ENCODE measurements around the gene NDUFS6. TPM values are rescaled to one million over a fixed set of nuclear protein-coding genes. Genes with fewer than 3 reads are reported as not detected.

NDUFS6 gene
- total RNA-seq, 1 donor from 2014 or later: 31.0 TPM

DNA sequence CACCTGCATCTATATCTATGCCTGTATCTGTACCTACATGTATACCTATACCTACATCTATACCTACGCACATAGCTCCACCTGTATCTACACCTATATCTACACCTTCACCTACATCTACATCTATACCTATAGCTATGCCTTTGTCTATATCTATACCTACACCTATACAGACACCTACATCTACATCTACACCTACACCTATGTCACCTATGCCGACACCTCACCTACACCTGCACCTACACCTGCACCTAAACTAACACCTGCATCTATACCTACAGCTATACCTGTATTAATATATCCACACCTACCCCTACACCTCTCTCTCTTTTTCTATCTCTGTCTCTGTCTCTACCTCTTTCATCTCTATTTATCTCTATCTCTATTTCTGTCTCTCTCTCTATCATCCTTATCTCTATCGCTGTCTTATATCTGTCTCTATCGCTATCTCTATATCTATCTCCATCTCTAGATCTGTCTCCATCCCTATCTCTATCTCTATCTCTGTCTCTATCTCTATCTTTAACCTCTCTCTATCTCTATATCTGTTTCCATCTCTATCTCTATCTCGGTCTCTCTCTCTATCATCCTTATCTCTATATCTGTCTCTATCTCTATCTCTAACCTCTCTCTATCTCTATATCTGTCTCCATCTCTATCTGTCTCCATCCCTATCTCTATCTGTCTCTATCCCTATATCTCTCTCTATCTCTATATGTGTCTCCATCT is 43.7 kb downstream of the NDUFS6 start:
- Mint-ChIP-seq H3K27ac (ENCODE audit: unreplicated experiment) (no peak overlapping the region), H3K27me3 (ENCODE audit: unreplicated experiment) (peaks cover 15% of the 10 kb centered on the region), H3K9me3 (ENCODE audit: unreplicated experiment) (no peaks in the 10 kb centered on the region), H3K36me3 (ENCODE audit: low read depth, unreplicated experiment) (peaks cover 4% of the 10 kb centered on the region), H3K4me3 (ENCODE audit: unreplicated experiment) (no peak overlapping the region), H3K4me1 (ENCODE audit: unreplicated experiment) (no peaks in the 10 kb centered on the region)
- DNase-seq (ENCODE audit: low spot score): no peak
- TF ChIP-seq, protein P1, sequence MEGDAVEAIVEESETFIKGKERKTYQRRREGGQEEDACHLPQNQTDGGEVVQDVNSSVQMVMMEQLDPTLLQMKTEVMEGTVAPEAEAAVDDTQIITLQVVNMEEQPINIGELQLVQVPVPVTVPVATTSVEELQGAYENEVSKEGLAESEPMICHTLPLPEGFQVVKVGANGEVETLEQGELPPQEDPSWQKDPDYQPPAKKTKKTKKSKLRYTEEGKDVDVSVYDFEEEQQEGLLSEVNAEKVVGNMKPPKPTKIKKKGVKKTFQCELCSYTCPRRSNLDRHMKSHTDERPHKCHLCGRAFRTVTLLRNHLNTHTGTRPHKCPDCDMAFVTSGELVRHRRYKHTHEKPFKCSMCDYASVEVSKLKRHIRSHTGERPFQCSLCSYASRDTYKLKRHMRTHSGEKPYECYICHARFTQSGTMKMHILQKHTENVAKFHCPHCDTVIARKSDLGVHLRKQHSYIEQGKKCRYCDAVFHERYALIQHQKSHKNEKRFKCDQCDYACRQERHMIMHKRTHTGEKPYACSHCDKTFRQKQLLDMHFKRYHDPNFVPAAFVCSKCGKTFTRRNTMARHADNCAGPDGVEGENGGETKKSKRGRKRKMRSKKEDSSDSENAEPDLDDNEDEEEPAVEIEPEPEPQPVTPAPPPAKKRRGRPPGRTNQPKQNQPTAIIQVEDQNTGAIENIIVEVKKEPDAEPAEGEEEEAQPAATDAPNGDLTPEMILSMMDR (IDR thresholded peaks at IDR 0.05; ENCODE audit: unreplicated experiment): no peak

DNA sequence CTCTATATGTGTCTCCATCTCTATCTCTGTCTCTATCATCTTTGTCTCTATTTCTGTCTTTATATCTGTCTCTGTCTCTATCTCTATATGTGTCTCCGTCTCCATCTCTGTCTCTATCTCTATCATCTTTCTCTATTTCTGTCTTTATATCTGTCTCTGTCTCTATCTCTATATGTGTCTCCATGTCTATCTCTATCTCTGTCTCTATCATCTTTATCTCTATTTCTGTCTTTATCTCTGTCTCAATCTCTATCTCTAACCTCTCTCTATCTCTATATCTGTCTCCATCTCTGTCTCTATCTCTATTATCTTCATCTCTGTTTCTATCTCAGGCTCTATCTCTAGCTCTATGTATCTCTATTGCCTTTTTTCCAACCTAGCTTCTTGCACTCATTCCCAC is 44.5 kb downstream of the NDUFS6 start:
- Mint-ChIP-seq H3K4me1 (ENCODE audit: unreplicated experiment) (no peaks in the 10 kb centered on the region), H3K9me3 (ENCODE audit: unreplicated experiment) (no peaks in the 10 kb centered on the region), H3K27ac (ENCODE audit: unreplicated experiment) (no peak overlapping the region), H3K36me3 (ENCODE audit: low read depth, unreplicated experiment) (peaks cover 4% of the 10 kb centered on the region), H3K27me3 (ENCODE audit: unreplicated experiment) (peaks cover 13% of the 10 kb centered on the region), H3K4me3 (ENCODE audit: unreplicated experiment) (no peak overlapping the region)
- TF ChIP-seq, protein P1 (IDR thresholded peaks at IDR 0.05; ENCODE audit: unreplicated experiment): no peak
- no peak for DNase-seq (ENCODE audit: low spot score)

DNA sequence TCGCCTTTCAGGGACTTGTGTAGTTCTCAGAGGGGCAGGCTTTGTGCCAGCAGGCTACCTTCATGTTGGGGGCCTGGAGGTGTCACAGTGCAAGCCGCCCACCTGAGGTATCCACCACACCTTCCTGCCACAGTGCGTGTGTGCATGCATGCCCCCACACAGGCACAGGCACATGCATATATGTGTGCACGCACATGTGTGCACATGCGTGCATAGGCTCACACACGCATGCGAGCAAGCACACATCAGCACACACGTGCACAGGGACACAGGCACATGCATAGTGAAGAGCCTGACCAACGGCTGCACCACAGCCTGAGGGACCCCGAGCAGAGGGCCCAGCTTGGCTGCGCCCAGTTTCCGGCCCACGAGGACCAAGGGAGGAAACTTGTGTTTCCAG is 45.4 kb downstream of the NDUFS6 start:
- TF ChIP-seq, protein P1 (IDR thresholded peaks at IDR 0.05; ENCODE audit: unreplicated experiment): no peak
- peaks cover 16% of the 10 kb centered on the region for H3K27me3 Mint-ChIP-seq (ENCODE audit: unreplicated experiment)
- DNase-seq (ENCODE audit: low spot score): no peak
- peaks cover 4% of the 10 kb centered on the region for H3K36me3 Mint-ChIP-seq (ENCODE audit: low read depth, unreplicated experiment)
- no peaks in the 10 kb centered on the region for H3K4me1 Mint-ChIP-seq (ENCODE audit: unreplicated experiment)
- H3K27ac Mint-ChIP-seq (ENCODE audit: unreplicated experiment): no peak overlapping the region
- H3K9me3 Mint-ChIP-seq (ENCODE audit: unreplicated experiment): no peaks in the 10 kb centered on the region
- H3K4me3 Mint-ChIP-seq (ENCODE audit: unreplicated experiment): no peak overlapping the region

- Mint-ChIP-seq H3K4me1 (ENCODE audit: unreplicated experiment) (no peaks in the 10 kb centered on the region), H3K4me3 (ENCODE audit: unreplicated experiment) (no peak overlapping the region), H3K27me3 (ENCODE audit: unreplicated experiment) (peaks cover 16% of the 10 kb centered on the region), H3K27ac (ENCODE audit: unreplicated experiment) (no peak overlapping the region), H3K9me3 (ENCODE audit: unreplicated experiment) (no peaks in the 10 kb centered on the region), H3K36me3 (ENCODE audit: low read depth, unreplicated experiment) (peaks cover 4% of the 10 kb centered on the region)
- DNase-seq (ENCODE audit: low spot score): no peak
- TF ChIP-seq, protein P1 (IDR thresholded peaks at IDR 0.05; ENCODE audit: unreplicated experiment): no peak
These were observed 45.8 kb downstream of the NDUFS6 start for GRCh38 chr5:1847056-1847455.

GRCh38 chr5:1847611-1848010 is 46.4 kb downstream of the NDUFS6 start:
- TF ChIP-seq, protein P1 (IDR thresholded peaks at IDR 0.05; ENCODE audit: unreplicated experiment): no peak
- H3K4me3 Mint-ChIP-seq (ENCODE audit: unreplicated experiment): no peak overlapping the region
- H3K27ac Mint-ChIP-seq (ENCODE audit: unreplicated experiment): no peak overlapping the region
- no peak for DNase-seq (ENCODE audit: low spot score)
- H3K27me3 Mint-ChIP-seq (ENCODE audit: unreplicated experiment): peaks cover 16% of the 10 kb centered on the region
- no peaks in the 10 kb centered on the region for H3K9me3 Mint-ChIP-seq (ENCODE audit: unreplicated experiment)
- H3K36me3 Mint-ChIP-seq (ENCODE audit: low read depth, unreplicated experiment): peaks cover 4% of the 10 kb centered on the region
- no peaks in the 10 kb centered on the region for H3K4me1 Mint-ChIP-seq (ENCODE audit: unreplicated experiment)

Measured in endothelial cell (in vitro differentiated cells).